IMR-90 (cell line): Measurements from ENCODE around the gene ELK3. TPM values are rescaled to one million over a fixed set of nuclear protein-coding genes. Genes with fewer than 3 reads are reported as not detected.
A peak's percentile ranks its signal among the peaks of the same experiment; 100 is the strongest.

ENCODE experiments used
- ATAC-seq: fragments of 200-7000 bp; cut with Tn5 transposase; 2 replicates; pipeline ENCODE4 v1.9.1; 2020; ENCODE audit warnings: low read depth, mild to moderate bottlenecking, moderate library complexity
- BruUV-seq: library from RNA; stranded (reverse); fragments of 400-500 nt; replicated peaks from 2 replicates; lab custom pipeline; 2021; lab: Mats Ljungman, UMichigan
- CTCF ChIA-PET: fragments of 300-600 bp; formaldehyde crosslinking; extraction: SDS; loops from one replicate; lab custom pipeline; 2021; ENCODE audit warnings: antibody characterized with exemption; lab: Yijun Ruan, JAX
- POLR2A ChIA-PET: fragments of 300-600 bp; sonication (Branson Sonifier 250); formaldehyde crosslinking; loops from one replicate; lab custom pipeline; 2022; ENCODE audit warnings: antibody characterized with exemption; ENCODE audit not compliant: unreplicated experiment; lab: Charles Lee
- DNase-seq: peaks from one replicate; pipeline ENCODE4 v3.0.0; 2013
- H2AFZ ChIP-seq: replicated peaks from 2 replicates; pipeline ENCODE3; 2013; ENCODE audit warnings: low read length, mild to moderate bottlenecking; ENCODE audit not compliant: poor library complexity
- H2AK5ac ChIP-seq: 2 replicates; pipeline ENCODE4 v1.6.1; 2013; ENCODE audit warnings: low read depth, low read length, inconsistent platforms
- H2AK9ac ChIP-seq: replicated peaks from 2 replicates; pipeline ENCODE3; 2013; ENCODE audit warnings: mild to moderate bottlenecking, low read depth, low read length, moderate library complexity; ENCODE audit not compliant: poor library complexity
- H2BK120ac ChIP-seq: 2 replicates; pipeline ENCODE4 v1.6.1; 2013; ENCODE audit warnings: low read depth, low read length, inconsistent platforms
- H2BK15ac ChIP-seq: 3 replicates; pipeline ENCODE4 v1.6.1; 2013; ENCODE audit warnings: low read depth, low read length, inconsistent platforms
- H2BK20ac ChIP-seq: 2 replicates; pipeline ENCODE4 v1.6.1; 2013; ENCODE audit warnings: low read depth, mild to moderate bottlenecking, inconsistent platforms, low read length, moderate library complexity
- H2BK5ac ChIP-seq: 2 replicates; pipeline ENCODE4 v1.6.1; 2013; ENCODE audit warnings: mild to moderate bottlenecking, low read depth, low read length, inconsistent platforms; ENCODE audit not compliant: poor library complexity, severe bottlenecking
- H3K14ac ChIP-seq: replicated peaks from 2 replicates; pipeline ENCODE4 v1.6.1; 2013; ENCODE audit warnings: low read depth, low read length, inconsistent platforms
- H3K18ac ChIP-seq: 2 replicates; pipeline ENCODE4 v1.6.1; 2013; ENCODE audit warnings: low read depth, low read length, control low read depth
- H3K23ac ChIP-seq: 2 replicates; pipeline ENCODE4 v1.6.1; 2013; ENCODE audit warnings: low read depth, low read length, inconsistent platforms
- H3K27ac ChIP-seq: 2 replicates; pipeline ENCODE4 v1.5.1; 2013; ENCODE audit warnings: mild to moderate bottlenecking, control low read depth, low read length; ENCODE audit not compliant: insufficient read depth
- H3K27me3 ChIP-seq: 2 replicates; pipeline ENCODE4 v1.6.1; 2013; ENCODE audit warnings: low read length; ENCODE audit not compliant: control insufficient read depth, insufficient read depth
- H3K36me3 ChIP-seq: 2 replicates; pipeline ENCODE4 v1.6.1; 2013; ENCODE audit warnings: low read length, mixed read lengths; ENCODE audit not compliant: control insufficient read depth, insufficient read depth
- H3K4ac ChIP-seq: 2 replicates; pipeline ENCODE4 v1.6.1; 2013; ENCODE audit warnings: low read depth, low read length, inconsistent platforms
- H3K4me1 ChIP-seq: 2 replicates; pipeline ENCODE4 v1.6.1; 2013; ENCODE audit warnings: low read length, mixed read lengths; ENCODE audit not compliant: control insufficient read depth, insufficient read depth
- H3K4me2 ChIP-seq: 2 replicates; pipeline ENCODE4 v1.6.1; 2013; ENCODE audit warnings: low read depth, mild to moderate bottlenecking, control low read depth, low read length, moderate library complexity
- H3K4me3 ChIP-seq: 2 replicates; pipeline ENCODE4 v1.5.1; 2013; ENCODE audit warnings: low read depth, mild to moderate bottlenecking, control low read depth, low read length, moderate library complexity; ENCODE audit not compliant: insufficient read depth
- H3K56ac ChIP-seq: 2 replicates; pipeline ENCODE4 v1.6.1; 2013; ENCODE audit warnings: low read length, inconsistent platforms; ENCODE audit not compliant: insufficient read depth; ENCODE audit errors: extremely low read depth
- H3K79me1 ChIP-seq, 2 experiments: 2 replicates each; pipeline ENCODE4 v1.6.1; 2013; ENCODE audit warnings: low read length in 2 of 2, inconsistent platforms in 1 of 2, low read depth in 1 of 2
- H3K9ac ChIP-seq: 2 replicates; pipeline ENCODE4 v1.6.1; 2013; ENCODE audit warnings: low read depth, low read length, control low read depth
- H3K9me1 ChIP-seq: 2 replicates; pipeline ENCODE4 v1.6.1; 2013; ENCODE audit warnings: low read length, inconsistent platforms; ENCODE audit not compliant: insufficient read depth
- H3K9me3 ChIP-seq: 2 replicates; pipeline ENCODE4 v1.6.1; 2013; ENCODE audit warnings: low read length; ENCODE audit not compliant: control insufficient read depth, insufficient read depth
- H4K20me1 ChIP-seq: 2 replicates; pipeline ENCODE4 v1.6.1; 2013; ENCODE audit warnings: low read length, inconsistent platforms; ENCODE audit not compliant: insufficient read depth
- H4K5ac ChIP-seq: 2 replicates; pipeline ENCODE4 v1.6.1; 2013; ENCODE audit warnings: mild to moderate bottlenecking, low read depth, low read length, control low read depth
- H4K8ac ChIP-seq, 2 experiments: 2 replicates each; pipeline ENCODE4 v1.6.1; 2013; ENCODE audit warnings: low read depth in 2 of 2, low read length in 2 of 2, control low read depth in 1 of 2, inconsistent platforms in 1 of 2
- H4K91ac ChIP-seq: 2 replicates; pipeline ENCODE4 v1.6.1; 2013; ENCODE audit warnings: low read depth, low read length, inconsistent platforms; ENCODE audit not compliant: insufficient read depth
- BHLHE40 ChIP-seq: fragments of 150-350 bp; IDR thresholded peaks from 2 replicates; pipeline ENCODE4 v1.6.1; 2016; ENCODE audit warnings: mild to moderate bottlenecking, low read depth, low read length
- CEBPB ChIP-seq: IDR thresholded peaks from 2 replicates; pipeline ENCODE4 v1.6.1; 2012; ENCODE audit warnings: low read depth, low read length, improper control_type of control experiment
- MAFK ChIP-seq: IDR thresholded peaks from 2 replicates; pipeline ENCODE4 v1.6.1; 2012; ENCODE audit warnings: low read depth, low read length, improper control_type of control experiment
- MAZ ChIP-seq: IDR thresholded peaks from 2 replicates; pipeline ENCODE4 v1.6.1; 2012; ENCODE audit warnings: low read depth, mild to moderate bottlenecking, low read length, improper control_type of control experiment, moderate library complexity, borderline replicate concordance
- MXI1 ChIP-seq: IDR thresholded peaks from 2 replicates; pipeline ENCODE4 v1.6.1; 2012; ENCODE audit warnings: low read depth, mild to moderate bottlenecking, low read length, moderate library complexity, borderline replicate concordance
- NFE2L2 ChIP-seq: fragments of 150-350 bp; IDR thresholded peaks from 2 replicates; pipeline ENCODE4 v1.6.1; 2016; ENCODE audit warnings: low read depth, mild to moderate bottlenecking, low read length
- POLR2A ChIP-seq: IDR thresholded peaks from 2 replicates; pipeline ENCODE4 v1.6.1; 2012; ENCODE audit warnings: mild to moderate bottlenecking, low read depth, low read length
- RAD21 ChIP-seq: IDR thresholded peaks from 2 replicates; pipeline ENCODE4 v1.6.1; 2012; ENCODE audit warnings: low read length, improper control_type of control experiment
- RCOR1 ChIP-seq: IDR thresholded peaks from 2 replicates; pipeline ENCODE4 v1.6.1; 2012; ENCODE audit warnings: mild to moderate bottlenecking, low read length, improper control_type of control experiment; ENCODE audit not compliant: insufficient replicate concordance
- RFX5 ChIP-seq: IDR thresholded peaks from 2 replicates; pipeline ENCODE4 v1.8.0; 2012; ENCODE audit warnings: low read depth, mild to moderate bottlenecking, low read length, moderate library complexity
- SMC3 ChIP-seq: fragments of 150-350 bp; IDR thresholded peaks from 2 replicates; pipeline ENCODE4 v1.6.1; 2016; ENCODE audit warnings: low read depth, mild to moderate bottlenecking, antibody characterized with exemption, low read length, moderate library complexity
- WGBS, 2 experiments: methylation state at CpG; one replicate each; pipeline versions ENCODE4 v1.1.5 to v1.1.7; 2013; ENCODE audit warnings: missing lambda C conversion rate in 2 of 2; ENCODE audit not compliant: insufficient read length in 1 of 2; ENCODE audit errors: extremely low coverage in 2 of 2; 5-methylcytosine and 5-hydroxymethylcytosine counted together
- dilution Hi-C: fragments of 300-500 bp; cut with HindIII; formaldehyde crosslinking; loops from one replicate; pipeline ENCODE4 v1.14.3; 2018; ENCODE audit warnings: low sequenced_read_pairs; ENCODE audit not compliant: unreplicated experiment
- in situ Hi-C: fragments of 300-500 bp; cut with MboI; formaldehyde crosslinking; loops from 3 replicates; pipeline ENCODE4 v1.14.3; 2019; ENCODE audit warnings: low sequenced_read_pairs, inconsistent platforms, mixed read lengths
- intact Hi-C: fragments of 100-400 bp; cut with micrococcal nuclease; formaldehyde crosslinking; loops from 2 replicates; pipeline ENCODE4 v1.10.0; 2022
- polyA plus RNA-seq, 3 experiments: library from polyadenylated mRNA; depleted of rRNA; stranded (reverse); fragments of >200 nt; gene quantifications; 2 replicates each; pipeline ENCODE4 v1.2.3, GENCODE V29; 2012; ENCODE audit warnings: low replicate concordance in 1 of 3
- total RNA-seq: library from RNA; depleted of rRNA; stranded (reverse); fragments of >200 nt; gene quantifications from 2 replicates; pipeline ENCODE4 v1.2.3, GENCODE V29; 2012
- TF ChIP-seq, protein P1 (sequence below): conservative IDR thresholded peaks from 2 replicates; pipeline ENCODE4 v1.5.1; 2012; ENCODE audit warnings: mild to moderate bottlenecking, low read depth, low read length, improper control_type of control experiment
- TF ChIP-seq, protein P2 (sequence below): fragments of 150-350 bp; IDR thresholded peaks from 2 replicates; pipeline ENCODE4 v1.6.1; 2016; ENCODE audit warnings: low read depth, mild to moderate bottlenecking, low read length, moderate library complexity, borderline replicate concordance
- TF ChIP-seq, protein P3 (sequence below): fragments of 150-350 bp; IDR thresholded peaks from 2 replicates; pipeline ENCODE4 v1.6.1; 2017; ENCODE audit warnings: mild to moderate bottlenecking, antibody characterized with exemption, low read length, low read depth

ELK3 gene
- total and polyA plus RNA-seq, 2 of the 4 experiments (the other 2 are of a cell fraction) = 14.5 to 27.5 TPM

DNA sequence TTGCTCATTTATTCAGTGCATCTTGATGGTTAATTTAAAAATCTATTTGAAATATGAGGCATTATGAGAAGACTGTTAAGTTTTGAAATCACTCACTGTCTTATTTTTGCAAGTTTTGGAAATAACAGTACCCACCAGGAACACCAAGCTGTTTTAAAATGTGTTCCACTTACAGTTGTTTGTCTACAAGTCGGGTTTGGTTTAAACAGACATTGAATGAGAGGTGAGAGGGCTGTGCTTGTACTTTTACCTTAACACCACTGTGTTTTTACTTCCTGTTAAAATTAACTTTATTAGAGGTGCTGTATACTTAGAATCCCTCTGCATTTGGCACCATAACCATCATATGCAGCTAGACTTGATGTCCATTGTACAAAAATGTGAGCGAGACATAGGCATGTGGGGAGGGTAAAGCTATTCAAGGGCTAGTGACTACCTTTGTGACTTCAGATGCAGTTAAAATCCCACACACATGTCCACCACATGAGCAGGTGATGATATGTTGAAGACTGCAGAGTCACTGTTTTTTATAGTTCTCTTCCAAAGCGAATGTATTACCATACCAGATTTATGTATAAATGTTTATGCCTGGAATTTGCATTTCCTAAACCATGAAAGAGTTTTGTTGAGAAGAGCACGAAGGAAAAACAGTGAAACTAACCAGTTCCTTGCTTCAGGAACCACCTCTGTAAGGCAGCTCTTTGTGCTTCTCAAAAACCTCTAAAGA, 12.9 kb downstream of the ELK3 start:
- H4K8ac ChIP-seq = no peak overlapping the region
- H3K9me3 ChIP-seq = peaks cover 2% of the 10 kb centered on the region; the same call in 1 of the 2 replicates
- no peak overlapping the region for H3K9ac ChIP-seq
- H3K4me1 ChIP-seq = peaks cover 13% of the 10 kb centered on the region
- dilution Hi-C loops = no loop called here
- H2AFZ ChIP-seq = no peak overlapping the region
- POLR2A ChIA-PET = no interaction called here
- H2BK120ac ChIP-seq = no peak overlapping the region
- peak overlapping the region; percentile 56 for H3K4me2 ChIP-seq
- peaks cover 31 to 72% of the 10 kb centered on the region in 2 experiments for H3K79me1 ChIP-seq
- peak overlapping the region; percentile 72; the same call in 1 of the 2 replicates for H3K23ac ChIP-seq
- no peak overlapping the region for H4K91ac ChIP-seq
- H3K9me1 ChIP-seq = peaks cover 15% of the 10 kb centered on the region; the same call in 1 of the 2 replicates
- peak overlapping the region; percentile 64; the same call in 1 of the 2 replicates for H3K18ac ChIP-seq
- peak overlapping the region; percentile 46 for H2BK5ac ChIP-seq
- intact Hi-C loops = no loop called here
- no CpG with 5 or more reads among the region's 4 CpGs for WGBS, 2 experiments
- H3K4me3 ChIP-seq = no peak overlapping the region
- ATAC-seq = no peak; the same call in 1 of the 2 replicates
- DNase-seq = no peak
- H2BK20ac ChIP-seq = no peak overlapping the region
- BruUV-seq = no TSS peak
- no peaks in the 10 kb centered on the region for H3K27me3 ChIP-seq
- in situ Hi-C loops = loop anchor here (10.0 to 25.0 kb wide), 2 partner anchors 308 to 595 kb away; no protein-coding TSS in a partner anchor
- peaks cover 36% of the 10 kb centered on the region for H4K20me1 ChIP-seq
- H3K56ac ChIP-seq = no peak overlapping the region
- no peak overlapping the region for H3K4ac ChIP-seq
- no peak overlapping the region for H2AK9ac ChIP-seq
- peak overlapping the region; percentile 4; the same call in 1 of the 2 replicates for H3K27ac ChIP-seq
- H2BK15ac ChIP-seq = no peak overlapping the region
- H3K14ac ChIP-seq = no peak overlapping the region; the same call in 1 of the 2 replicates
- no peak overlapping the region; the same call in 1 of the 2 replicates for H4K5ac ChIP-seq
- peaks cover 3% of the 10 kb centered on the region for H3K36me3 ChIP-seq
- CTCF ChIA-PET = interaction anchor here (0.6 to 1.5 kb wide), 3 partner anchors 8 to 512 kb away, joined by 3 read pairs; no protein-coding TSS in a partner anchor
- 0 out of 2 replicates have a peak overlapping the region, but pooled peaks have one; percentile 44 for H2AK5ac ChIP-seq
- TF ChIP-seq CEBPB (no peak), NFE2L2 (no peak), BHLHE40 (no peak), MAFK (no peak), POLR2A (no peak), RFX5 (no peak), SMC3 (no peak), RCOR1 (no peak), RAD21 (no peak), MAZ (no peak), MXI1 (no peak)
- TF ChIP-seq, protein P1, sequence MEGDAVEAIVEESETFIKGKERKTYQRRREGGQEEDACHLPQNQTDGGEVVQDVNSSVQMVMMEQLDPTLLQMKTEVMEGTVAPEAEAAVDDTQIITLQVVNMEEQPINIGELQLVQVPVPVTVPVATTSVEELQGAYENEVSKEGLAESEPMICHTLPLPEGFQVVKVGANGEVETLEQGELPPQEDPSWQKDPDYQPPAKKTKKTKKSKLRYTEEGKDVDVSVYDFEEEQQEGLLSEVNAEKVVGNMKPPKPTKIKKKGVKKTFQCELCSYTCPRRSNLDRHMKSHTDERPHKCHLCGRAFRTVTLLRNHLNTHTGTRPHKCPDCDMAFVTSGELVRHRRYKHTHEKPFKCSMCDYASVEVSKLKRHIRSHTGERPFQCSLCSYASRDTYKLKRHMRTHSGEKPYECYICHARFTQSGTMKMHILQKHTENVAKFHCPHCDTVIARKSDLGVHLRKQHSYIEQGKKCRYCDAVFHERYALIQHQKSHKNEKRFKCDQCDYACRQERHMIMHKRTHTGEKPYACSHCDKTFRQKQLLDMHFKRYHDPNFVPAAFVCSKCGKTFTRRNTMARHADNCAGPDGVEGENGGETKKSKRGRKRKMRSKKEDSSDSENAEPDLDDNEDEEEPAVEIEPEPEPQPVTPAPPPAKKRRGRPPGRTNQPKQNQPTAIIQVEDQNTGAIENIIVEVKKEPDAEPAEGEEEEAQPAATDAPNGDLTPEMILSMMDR = no peak
- TF ChIP-seq, protein P2, sequence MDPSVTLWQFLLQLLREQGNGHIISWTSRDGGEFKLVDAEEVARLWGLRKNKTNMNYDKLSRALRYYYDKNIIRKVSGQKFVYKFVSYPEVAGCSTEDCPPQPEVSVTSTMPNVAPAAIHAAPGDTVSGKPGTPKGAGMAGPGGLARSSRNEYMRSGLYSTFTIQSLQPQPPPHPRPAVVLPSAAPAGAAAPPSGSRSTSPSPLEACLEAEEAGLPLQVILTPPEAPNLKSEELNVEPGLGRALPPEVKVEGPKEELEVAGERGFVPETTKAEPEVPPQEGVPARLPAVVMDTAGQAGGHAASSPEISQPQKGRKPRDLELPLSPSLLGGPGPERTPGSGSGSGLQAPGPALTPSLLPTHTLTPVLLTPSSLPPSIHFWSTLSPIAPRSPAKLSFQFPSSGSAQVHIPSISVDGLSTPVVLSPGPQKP = no peak
- TF ChIP-seq, protein P3, sequence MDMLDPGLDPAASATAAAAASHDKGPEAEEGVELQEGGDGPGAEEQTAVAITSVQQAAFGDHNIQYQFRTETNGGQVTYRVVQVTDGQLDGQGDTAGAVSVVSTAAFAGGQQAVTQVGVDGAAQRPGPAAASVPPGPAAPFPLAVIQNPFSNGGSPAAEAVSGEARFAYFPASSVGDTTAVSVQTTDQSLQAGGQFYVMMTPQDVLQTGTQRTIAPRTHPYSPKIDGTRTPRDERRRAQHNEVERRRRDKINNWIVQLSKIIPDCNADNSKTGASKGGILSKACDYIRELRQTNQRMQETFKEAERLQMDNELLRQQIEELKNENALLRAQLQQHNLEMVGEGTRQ = no peak
